ENCODE measurements around the gene SHANK3. TPM values are rescaled to one million over a fixed set of nuclear protein-coding genes. Genes with fewer than 3 reads are reported as not detected.

SHANK3 gene
- total and polyA plus RNA-seq, 2 of the 8 experiments (the other 6 are each of a cell fraction or from before 2014, with no cell fraction given): 1.5 to 6.0 TPM

- Histone ChIP-seq H4K91ac (replicated peaks; ENCODE audit: insufficient read length, low read length) (no peak overlapping the region), H3K4me2 (ENCODE audit: insufficient read depth in 1 of 2, low read depth in 2 of 2, low read length in 2 of 2) (no peak overlapping the region; a peak in 1 of 4 replicates), H3K27ac (ENCODE audit: low read depth, low read length) (no peak overlapping the region), H3K23me2 (ENCODE audit: low read depth, low read length) (no peaks in the 10 kb centered on the region; the same call in 1 of the 2 replicates), H4K8ac (ENCODE audit: extremely low read depth, insufficient read depth, low read length) (no peak overlapping the region), H3K27me3 (replicated peaks in 1 of 4; ENCODE audit: control insufficient read depth in 3 of 4, extremely low read depth in 1 of 4, insufficient read depth in 3 of 4, low read length in 3 of 4) (peaks cover 0 to 24% (median 9%) of the 10 kb centered on the region in 4 experiments; a peak in 6 of 7 replicates), H2BK20ac (ENCODE audit: low read length) (no peak overlapping the region), H3K4ac (replicated peaks; ENCODE audit: insufficient read length, low read depth, low read length) (no peak overlapping the region), H3K9ac (replicated peaks in 1 of 4; ENCODE audit: extremely low read depth in 1 of 4, low read depth in 3 of 4, low read length in 3 of 4) (no peak overlapping the region; a peak in 1 of 7 replicates), H2BK5ac (ENCODE audit: low read depth, low read length) (no peak overlapping the region), H3K18ac (ENCODE audit: extremely low read depth, low read length) (no peak overlapping the region), H3K56ac (replicated peaks; ENCODE audit: insufficient read length, low read depth, low read length) (no peak overlapping the region), H3K4me1 (replicated peaks in 1 of 4; ENCODE audit: control insufficient read depth in 3 of 4, insufficient read depth in 4 of 4, low read length in 3 of 4) (no peaks in the 10 kb centered on the region; a peak in 1 of 7 replicates), H2BK12ac (ENCODE audit: low read depth, low read length) (no peak overlapping the region), H3K14ac (ENCODE audit: insufficient read length) (no peak overlapping the region), H2AK5ac (ENCODE audit: low read depth, low read length) (no peak overlapping the region; the same call in 1 of the 2 replicates), H3K9me3 (ENCODE audit: insufficient read depth in 2 of 2, low read depth in 1 of 2, low read length in 1 of 2) (0 out of 4 replicates have a peak, but pooled peaks cover 0 to under 1% of the 10 kb centered on the region in 2 experiments), H3K79me2 (ENCODE audit: control insufficient read depth in 1 of 2, insufficient read depth in 2 of 2, low read length in 2 of 2) (no peaks in the 10 kb centered on the region), H3K79me1 (ENCODE audit: low read depth, low read length) (no peaks in the 10 kb centered on the region), H4K20me1 (replicated peaks in 1 of 2; ENCODE audit: control insufficient read depth in 1 of 2, insufficient read depth in 2 of 2, low read length in 2 of 2) (no peaks in the 10 kb centered on the region), H4K5ac (ENCODE audit: insufficient read length, low read depth, low read length) (no peak overlapping the region), H2AFZ (ENCODE audit: low read length) (no peak overlapping the region), H3K23ac (ENCODE audit: insufficient read length) (no peak overlapping the region), H2BK15ac (ENCODE audit: low read length) (no peak overlapping the region), H3K36me3 (ENCODE audit: control insufficient read depth in 2 of 4, insufficient read depth in 4 of 4, low read length in 3 of 4) (no peaks in the 10 kb centered on the region), H2BK120ac (replicated peaks; ENCODE audit: low read depth, low read length) (no peak overlapping the region), H3K4me3 (ENCODE audit: extremely low read depth in 1 of 4, insufficient read depth in 2 of 4, low read depth in 3 of 4, low read length in 4 of 4) (no peak overlapping the region)
- ChIA-PET POLR2A (ENCODE audit: partially characterized antibody) (interaction anchor here (0.6 to 2.2 kb wide), 2 partner anchors 14 to 38 kb away, joined by 3 to 8 read pairs; no protein-coding TSS in a partner anchor), CTCF (ENCODE audit: partially characterized antibody) (interaction anchor here (0.6 to 0.9 kb wide), 3 partner anchors 13 to 38 kb away, joined by 4 read pairs; no protein-coding TSS in a partner anchor)
- FAIRE-seq (no peak), DNase-seq (ENCODE audit: low read depth in 1 of 2, low spot score in 2 of 2) (no peak)
- 84% methylated on average over 23 of the region's 23 CpGs; no CpG with 5 or more reads in 1 of the 2 experiments for WGBS, 2 experiments (ENCODE audit: extremely low coverage in 1 of 2, insufficient coverage in 1 of 2, insufficient read length in 1 of 2, insufficient replicate concordance in 2 of 2, low coverage in 1 of 2, low lambda C conversion rate in 2 of 2, missing lambda C conversion rate in 1 of 2)
- no peak for TF ChIP-seq JUN (IDR thresholded peaks at IDR 0.05; ENCODE audit: low read depth, low read length)
- TF ChIP-seq RAD21 (IDR thresholded peaks at IDR 0.05 in 1 of 2, conservative IDR thresholded peaks at IDR 0.05 in 1 of 2; ENCODE audit: low read depth in 2 of 2, low read length in 2 of 2): no peak
Measured at GRCh38 chr22:50656122-50657070, 16.2 kb upstream of the SHANK3 start.
